Mesenteric fat pad (tissue), 1 donor: Measurements from ENCODE around the gene BTBD16. TPM values are rescaled to one million over a fixed set of nuclear protein-coding genes. Genes with fewer than 3 reads are reported as not detected.

Source experiments
- DNase-seq: peaks from one replicate; pipeline ENCODE4 v3.0.0-alpha.2; 2020; ENCODE audit warnings: low spot score
- total RNA-seq: library from RNA; stranded (reverse); fragmentation: NEBNext Ultra II Directional; extraction: Animal tissue kit (Norgen Biotek cat#: 25700); gene quantifications from one replicate; pipeline ENCODE4 v1.2.1, GENCODE V29; 2021
- donor health status: DM: yes; HTN: yes; CAD: no.

BTBD16 gene
- total RNA-seq, 1 donor from 2014 or later = not detected

GRCh38 chr10:122363722-122364463, 92.8 kb downstream of the BTBD16 start:
- DNase-seq = no peak

- no peak for DNase-seq
These were observed 97.6 kb downstream of the BTBD16 start for GRCh38 chr10:122368502-122369254.

- no peak for DNase-seq
These were observed 102.0 kb downstream of the BTBD16 start for GRCh38 chr10:122373108-122373507.

GRCh38 chr10:122373721-122374120, 102.6 kb downstream of the BTBD16 start:
- DNase-seq = no peak

GRCh38 chr10:122374237-122374858, 103.3 kb downstream of the BTBD16 start, which contains the start of gene PLEKHA1:
TSS of gene PLEKHA1 (plus strand) at chr10:122374708. CDS start at chr10:122393201, 18,493 bp downstream.
- DNase-seq = peak; percentile 98

GRCh38 chr10:122374859-122375678, 104.0 kb downstream of the BTBD16 start:
- DNase-seq = peak; percentile 92

- no peak for DNase-seq
These were observed 104.6 kb downstream of the BTBD16 start for GRCh38 chr10:122375679-122376160.

GRCh38 chr10:122376364-122376961, 105.4 kb downstream of the BTBD16 start:
- no peak for DNase-seq

- no peak for DNase-seq
These were observed 107.9 kb downstream of the BTBD16 start for GRCh38 chr10:122379041-122379440.

- DNase-seq = no peak
These were observed 108.4 kb downstream of the BTBD16 start for GRCh38 chr10:122379537-122379936.

- DNase-seq = no peak
These were observed 109.6 kb downstream of the BTBD16 start for GRCh38 chr10:122380703-122381102.

- no peak for DNase-seq
These were observed 110.6 kb downstream of the BTBD16 start for GRCh38 chr10:122381680-122382079.

- DNase-seq = no peak
These were observed 115.4 kb downstream of the BTBD16 start for GRCh38 chr10:122386514-122386913.

- no peak for DNase-seq
These were observed 116.5 kb downstream of the BTBD16 start for GRCh38 chr10:122387572-122387971.

Other genes with a start within 250 kb of the BTBD16 start
- 27.9 TPM for gene PLEKHA1, start 103.4 kb downstream of the BTBD16 start, total RNA-seq
- gene ARMS2, start 183.4 kb downstream of the BTBD16 start, total RNA-seq = 0.42 TPM
- 191 TPM for gene HTRA1, start 190.3 kb downstream of the BTBD16 start, total RNA-seq